DMS153 treated with DMSO at 0.1 percent for 48 hours (cell line): ENCODE data around the gene MMAB.

Experiments used
- DNase-seq: peaks from one replicate; lab custom pipeline; 2025; ENCODE audit not compliant: unreplicated experiment; lab: John Stamatoyannopoulos, UW

Gene MMAB

DNA sequence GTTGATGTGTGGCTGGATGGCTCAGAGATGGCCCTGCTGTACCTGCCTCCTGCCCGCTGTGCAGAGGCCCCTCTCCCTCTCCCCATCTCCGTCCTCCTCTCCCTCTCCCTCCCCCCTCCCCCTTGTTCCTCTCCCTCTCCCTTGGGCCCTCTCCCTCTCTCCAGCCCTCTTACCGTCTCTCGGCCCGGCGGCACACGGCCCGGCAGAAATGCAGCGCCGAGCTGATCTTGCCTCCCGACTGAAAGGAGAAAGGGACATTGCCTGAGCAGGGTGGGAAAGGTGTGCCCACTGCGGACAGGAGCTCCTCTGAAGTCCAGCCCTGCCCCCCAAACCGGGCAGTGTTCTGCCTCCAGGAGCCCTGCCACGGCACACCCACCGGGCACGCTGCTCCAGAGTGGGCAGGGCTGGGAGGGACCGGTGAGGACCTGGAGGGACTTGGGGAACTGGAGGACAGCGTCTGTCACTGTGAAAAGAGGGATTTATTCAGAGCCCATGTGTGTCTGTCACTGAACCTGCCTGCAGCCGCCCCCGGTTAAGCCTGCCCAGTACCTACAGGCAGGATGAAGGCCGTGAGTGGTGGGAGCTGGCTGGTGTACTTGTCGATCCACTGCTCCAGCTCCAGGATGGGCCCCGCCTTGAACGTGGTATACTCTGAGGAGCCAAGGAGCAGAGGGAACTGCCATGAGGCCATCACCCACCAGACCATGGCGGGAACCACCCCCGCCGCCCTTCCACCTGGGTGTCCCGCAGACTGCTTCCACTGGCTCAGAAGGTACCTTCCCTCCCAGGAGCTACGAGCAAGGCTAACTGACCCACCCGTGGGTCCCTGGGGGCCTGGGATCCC lies 12.2 kb downstream of the MMAB start:
- no peak for DNase-seq

- DNase-seq: no peak
Observed at GRCh38 chr12:109559601-109560000, 13.7 kb downstream of the MMAB start.

DNA sequence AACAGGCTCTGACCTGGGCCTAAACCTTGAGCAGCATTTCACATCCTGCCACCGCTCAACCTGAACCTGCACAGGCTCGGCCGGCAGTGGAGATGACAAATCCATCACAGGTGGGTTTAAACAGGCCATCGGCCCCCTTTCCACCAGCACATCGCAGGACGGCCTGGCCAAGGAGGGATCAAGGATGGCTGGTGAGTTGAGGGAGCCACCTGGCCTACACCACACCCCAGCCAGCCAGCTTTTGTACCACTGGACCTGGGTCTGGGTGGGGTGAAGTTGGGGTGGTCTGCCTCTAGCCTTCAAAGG lies 14.2 kb downstream of the MMAB start:
- DNase-seq: no peak

GRCh38 chr12:109558374-109559199 lies 14.7 kb downstream of the MMAB start:
- DNase-seq: no peak

DNA sequence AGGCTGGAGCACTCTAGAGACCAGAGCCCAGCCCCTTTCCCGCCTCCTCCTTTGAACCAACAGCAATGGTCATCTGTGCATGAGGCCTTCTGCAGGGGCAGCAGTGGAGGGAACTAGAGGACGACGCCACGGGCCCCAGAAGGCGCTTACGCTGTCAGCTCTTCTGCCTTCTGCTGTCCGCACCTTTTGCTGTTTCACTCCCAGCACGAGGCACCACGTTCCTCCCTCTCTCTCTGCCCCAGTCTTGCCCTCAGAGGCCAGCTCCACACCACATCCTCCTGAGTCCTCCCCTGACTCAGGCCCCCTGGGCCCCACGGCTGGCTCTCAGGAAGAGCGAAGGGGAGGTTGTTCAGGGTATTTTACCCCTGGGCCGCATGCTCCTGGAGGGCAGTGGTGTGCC lies 15.5 kb downstream of the MMAB start:
- DNase-seq: no peak

DNA sequence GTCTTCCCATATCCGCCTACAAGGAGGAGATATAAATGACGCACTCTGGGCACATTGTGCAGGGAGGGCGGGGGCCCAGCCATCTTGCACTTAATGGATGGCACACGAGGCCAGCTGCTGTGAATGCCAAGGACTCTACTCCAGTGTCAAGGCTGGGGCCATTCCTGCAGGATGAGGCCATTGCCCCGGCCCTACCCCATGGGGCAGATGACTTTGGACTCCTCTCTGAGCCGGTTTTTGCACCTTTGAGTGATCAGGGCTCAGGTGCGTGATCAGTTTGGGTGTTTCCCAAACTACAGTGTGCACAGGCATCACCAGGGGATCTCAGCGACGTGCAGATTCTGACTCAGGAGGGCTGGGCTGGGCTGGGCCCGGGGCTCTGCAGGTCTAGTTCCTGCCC lies 16.1 kb downstream of the MMAB start:
- DNase-seq: no peak

DNA sequence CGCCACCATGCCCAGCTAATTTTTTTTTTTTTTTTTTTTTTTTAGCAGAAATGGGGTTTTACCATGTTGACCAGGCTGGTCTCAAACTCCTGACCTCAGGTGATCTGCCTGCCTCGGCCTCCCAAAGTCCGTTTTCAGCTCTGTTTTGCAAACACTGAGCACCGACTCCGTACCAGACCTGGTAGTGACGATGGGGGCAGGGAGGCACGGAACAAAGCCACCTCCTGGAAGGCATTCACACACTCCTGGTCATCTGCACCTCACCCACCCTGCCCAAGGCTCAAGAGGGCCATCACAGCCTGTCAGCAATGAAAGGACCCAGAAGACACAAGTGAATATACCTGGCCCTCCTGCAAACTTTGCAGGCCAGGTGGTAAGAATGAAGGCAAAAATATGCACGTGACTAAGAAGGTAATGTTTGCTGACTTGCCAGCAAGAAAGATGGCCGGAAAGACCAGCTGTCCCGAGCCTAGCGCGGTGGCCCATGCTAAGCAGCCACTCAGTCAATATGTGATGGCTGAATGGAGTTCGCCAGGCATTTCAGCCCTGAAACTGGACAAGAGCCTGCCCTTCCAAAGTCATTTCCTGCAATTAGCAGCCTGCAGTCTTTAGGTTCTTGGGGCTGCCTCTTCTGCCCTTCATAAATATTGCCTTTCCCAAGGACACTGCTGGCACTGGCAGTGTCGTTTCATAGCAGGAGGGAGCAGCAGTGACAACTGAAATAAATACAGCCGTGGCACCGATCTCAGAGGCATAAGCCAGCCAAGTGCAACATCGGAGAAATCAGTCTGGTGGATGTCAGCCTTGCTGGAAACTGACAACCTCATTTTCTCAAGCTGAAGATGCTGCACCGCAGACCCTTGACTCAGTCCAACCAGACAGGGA lies 17.6 kb downstream of the MMAB start:
- no peak for DNase-seq

DNA sequence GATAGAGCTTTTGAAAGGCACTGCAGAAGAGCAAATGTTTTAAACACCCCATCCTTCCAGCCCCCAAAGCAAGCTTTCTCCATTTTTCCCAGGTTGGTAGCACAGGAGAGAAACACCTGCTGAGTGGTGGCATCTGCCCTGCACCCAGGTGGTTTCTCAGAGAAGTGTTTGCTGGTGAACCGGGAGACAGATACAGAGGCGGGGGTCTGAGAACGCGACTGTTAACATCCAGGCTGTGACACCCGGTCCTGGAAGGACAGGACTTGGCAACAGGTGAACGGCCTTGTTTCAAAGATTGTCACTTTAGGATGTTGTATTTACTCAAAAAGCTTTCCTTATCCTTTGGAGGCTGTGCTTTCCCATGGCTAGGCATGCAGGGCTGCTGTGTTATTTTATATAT lies 18.5 kb downstream of the MMAB start:
- no peak for DNase-seq

DNA sequence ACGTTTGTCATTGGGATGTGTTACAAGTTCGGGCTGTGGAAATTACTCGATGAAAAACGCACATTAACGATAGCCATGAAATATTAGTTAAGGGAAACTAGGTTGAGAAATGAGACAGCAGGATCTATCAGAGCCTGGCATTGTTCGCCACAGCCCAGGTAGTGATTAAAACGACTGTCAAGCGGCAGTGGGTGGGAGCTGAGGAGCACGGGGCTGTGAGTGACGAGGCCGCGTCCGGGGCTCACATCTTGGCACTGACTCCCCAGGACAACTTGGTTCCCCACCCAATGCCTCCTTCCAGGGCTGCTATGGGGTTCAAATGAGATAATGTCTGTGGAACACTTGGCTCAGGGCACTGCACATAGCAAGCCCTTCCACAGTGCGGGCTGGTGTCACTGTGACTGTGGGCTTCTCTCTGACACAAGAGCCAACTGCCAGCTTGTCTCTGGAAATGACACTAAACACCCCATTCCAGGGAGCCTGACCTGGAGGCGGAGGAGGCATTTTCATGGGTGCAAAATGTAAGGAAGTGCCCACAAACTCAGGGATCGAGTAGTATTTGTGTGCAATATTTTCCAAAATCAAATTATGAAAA lies 19.3 kb downstream of the MMAB start:
- no peak for DNase-seq

GRCh38 chr12:109553483-109553882 lies 19.8 kb downstream of the MMAB start:
- DNase-seq: no peak

DNA sequence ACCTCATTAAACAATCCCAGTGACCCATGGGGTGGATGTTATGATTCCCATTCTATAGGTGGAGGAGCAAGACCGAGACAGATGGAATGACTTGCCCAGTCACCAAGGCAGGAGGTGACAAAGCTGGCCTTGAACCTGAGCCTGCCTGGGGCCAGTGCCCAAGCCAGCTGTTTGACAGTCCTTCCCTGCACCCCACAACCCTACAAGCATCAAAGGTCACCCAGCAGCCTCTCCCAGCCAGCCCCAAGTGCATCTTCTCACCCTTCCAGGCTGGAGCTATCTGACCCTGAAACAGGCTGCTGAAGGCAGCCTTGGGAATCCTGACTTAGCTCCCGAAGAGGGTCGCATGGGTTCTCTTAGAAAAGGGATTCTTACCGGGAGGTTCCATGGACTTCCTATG lies 20.3 kb downstream of the MMAB start:
- no peak for DNase-seq

- DNase-seq: no peak
Observed at GRCh38 chr12:109551108-109551507, 22.2 kb downstream of the MMAB start.

- DNase-seq: no peak
Observed at GRCh38 chr12:109550281-109550680, 23.0 kb downstream of the MMAB start.

GRCh38 chr12:109549613-109550270 lies 23.6 kb downstream of the MMAB start:
- DNase-seq: no peak

GRCh38 chr12:109548258-109548657 lies 25.0 kb downstream of the MMAB start:
- no peak for DNase-seq

DNA sequence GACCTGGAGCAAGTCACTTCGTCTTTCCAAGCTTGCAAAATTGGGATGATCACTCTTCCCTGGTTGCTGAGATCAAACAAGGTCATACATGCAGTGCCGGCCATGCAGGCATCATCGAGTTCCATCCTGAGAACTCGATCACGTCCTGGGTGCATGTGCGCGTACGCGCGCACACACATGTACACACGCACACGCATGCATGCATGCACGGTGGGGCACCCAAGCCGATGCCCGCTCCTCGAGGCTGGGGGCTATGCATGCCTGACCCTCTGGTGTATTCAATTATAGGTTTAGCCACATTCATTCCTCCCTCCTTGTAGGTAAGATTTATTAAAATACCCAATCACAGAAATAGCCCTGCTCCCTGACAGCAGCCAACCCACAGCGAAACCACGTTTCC lies 26.0 kb downstream of the MMAB start:
- no peak for DNase-seq

GRCh38 chr12:109545826-109546225 lies 27.5 kb downstream of the MMAB start:
- DNase-seq: no peak

DNA sequence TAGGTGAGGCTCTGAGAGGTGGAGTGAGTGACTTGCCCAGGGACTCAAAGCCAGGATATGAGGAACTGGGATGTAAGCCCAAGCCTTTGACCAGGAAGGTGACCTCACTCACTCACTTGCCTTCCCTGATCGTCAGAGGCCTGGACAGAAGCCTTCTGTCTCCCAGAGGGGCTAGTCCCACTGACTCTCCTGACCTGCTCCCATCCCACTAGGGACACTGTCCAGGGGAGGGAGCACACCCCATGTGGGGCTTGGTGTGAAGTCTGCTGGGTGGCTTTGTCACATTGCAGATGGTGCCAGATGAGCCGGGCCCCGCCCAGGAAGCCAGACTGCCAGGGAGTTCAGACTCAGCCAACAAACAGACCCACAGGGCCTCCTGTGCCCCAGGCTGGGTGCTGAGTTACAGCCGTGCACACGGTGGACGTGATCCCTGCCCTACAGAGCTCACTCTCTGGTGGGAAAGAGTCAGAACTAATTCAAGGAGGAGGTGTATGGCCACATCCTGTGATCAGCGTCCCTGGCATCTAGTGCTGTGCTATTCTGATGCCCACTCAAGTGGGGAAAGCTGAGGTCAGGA lies 28.3 kb downstream of the MMAB start:
- DNase-seq: no peak

DNA sequence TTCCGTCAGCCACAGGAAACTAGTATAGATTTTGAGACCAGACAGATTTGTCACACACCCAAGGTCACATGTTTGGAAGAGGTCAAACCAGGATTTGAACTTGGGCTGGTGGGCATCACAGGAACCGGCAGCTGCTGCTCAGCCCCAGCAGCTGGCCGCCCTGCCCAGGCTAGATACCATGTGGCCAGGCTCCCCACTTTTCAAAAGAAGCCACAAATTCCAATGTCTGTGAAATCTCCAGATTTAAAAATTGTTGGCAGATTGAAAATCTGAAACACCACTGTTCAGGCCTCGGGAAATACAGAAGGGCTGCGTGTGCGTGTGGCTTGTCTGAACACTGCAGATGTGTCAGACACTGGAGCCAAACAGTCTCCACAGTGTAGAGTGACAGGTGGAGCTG lies 30.4 kb downstream of the MMAB start:
- no peak for DNase-seq

DNA sequence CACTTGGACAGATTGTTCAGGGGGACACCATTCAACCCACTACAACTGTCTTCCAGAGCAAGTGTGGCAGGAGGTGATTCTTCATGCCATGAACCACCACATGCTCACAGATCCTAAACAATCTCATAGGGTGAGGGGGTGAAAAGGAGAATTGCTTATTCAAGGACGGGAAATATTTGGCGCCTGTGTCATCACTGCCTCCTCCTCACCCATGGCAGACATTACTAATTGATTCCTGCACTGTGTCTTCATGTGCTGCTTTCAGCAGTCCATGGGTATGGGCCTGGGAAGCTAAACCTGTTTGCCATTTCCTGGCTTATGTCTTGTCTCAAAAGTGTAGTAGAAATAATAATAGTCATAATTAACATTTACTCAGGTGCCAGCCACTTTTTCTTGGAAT lies 31.3 kb downstream of the MMAB start:
- DNase-seq: no peak
